PFSK-1 (cell line): ENCODE measurements around the gene PIK3R6.

ENCODE experiments used
- POLR2AphosphoS5 ChIP-seq: IDR thresholded peaks from 2 replicates; pipeline ENCODE4 v1.6.1; 2012; ENCODE audit warnings: low read depth, mild to moderate bottlenecking, control low read depth, low read length, moderate library complexity
- SIN3A ChIP-seq: IDR thresholded peaks from 2 replicates; pipeline ENCODE4 v1.6.1; 2012; ENCODE audit warnings: mild to moderate bottlenecking, low read length, moderate library complexity, borderline replicate concordance; ENCODE audit not compliant: insufficient read depth

- no peak for TF ChIP-seq SIN3A
- no peak for TF ChIP-seq POLR2AphosphoS5
Observed at GRCh38 chr17:8794636-8795035, 72.8 kb downstream of the PIK3R6 start.
